ENCODE measurements around the gene WWOX. TPM values are rescaled to one million over a fixed set of nuclear protein-coding genes. Genes with fewer than 3 reads are reported as not detected.

WWOX gene
- total and polyA plus RNA-seq, 2 of the 8 experiments (the other 6 are each of a cell fraction or from before 2014, with no cell fraction given), result 5.4 to 16.7 TPM

DNA sequence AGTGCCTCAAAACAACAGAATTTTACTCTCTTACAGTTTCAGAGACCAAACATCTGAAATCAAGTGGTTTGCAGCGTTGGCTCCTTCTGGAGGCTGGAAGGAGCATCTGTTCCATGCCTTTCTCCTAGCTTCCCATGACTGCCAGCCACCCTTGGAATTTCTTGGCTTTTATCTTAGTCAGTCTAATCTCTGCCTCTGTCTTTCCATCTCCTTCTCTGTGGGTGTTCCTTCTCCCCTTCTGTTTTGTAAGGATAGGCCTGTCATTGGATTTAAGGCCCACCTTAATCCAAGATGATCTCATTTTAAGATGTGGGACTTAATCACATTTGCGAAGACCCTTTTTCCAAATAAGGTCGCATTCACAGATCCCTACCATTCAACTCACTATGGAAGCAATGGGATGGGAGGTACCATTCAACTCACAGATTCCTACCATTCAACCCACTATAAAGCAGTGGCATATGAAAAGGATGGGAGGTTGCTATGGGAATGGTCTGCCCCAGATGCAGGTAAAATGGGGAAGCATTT, 321.8 kb downstream of the WWOX start:
- Histone ChIP-seq H3K27me3 (replicated peaks in 1 of 4; ENCODE audit: control insufficient read depth in 3 of 4, extremely low read depth in 1 of 4, insufficient read depth in 3 of 4, low read length in 3 of 4) (no peaks in the 10 kb centered on the region), H3K79me1 (ENCODE audit: low read depth, low read length) (no peaks in the 10 kb centered on the region), H3K27ac (ENCODE audit: low read depth, low read length) (no peak overlapping the region), H2BK15ac (ENCODE audit: low read length) (no peak overlapping the region), H3K9me3 (ENCODE audit: insufficient read depth in 2 of 2, low read depth in 1 of 2, low read length in 1 of 2) (no peaks in the 10 kb centered on the region), H4K8ac (ENCODE audit: extremely low read depth, insufficient read depth, low read length) (no peak overlapping the region), H3K14ac (ENCODE audit: insufficient read length) (no peak overlapping the region), H3K4me3 (ENCODE audit: extremely low read depth in 1 of 4, insufficient read depth in 2 of 4, low read depth in 3 of 4, low read length in 4 of 4) (no peak overlapping the region), H3K36me3 (ENCODE audit: control insufficient read depth in 2 of 4, insufficient read depth in 4 of 4, low read length in 3 of 4) (no peaks in the 10 kb centered on the region), H3K56ac (replicated peaks; ENCODE audit: insufficient read length, low read depth, low read length) (no peak overlapping the region), H3K18ac (ENCODE audit: extremely low read depth, low read length) (no peak overlapping the region), H3K9ac (replicated peaks in 1 of 4; ENCODE audit: extremely low read depth in 1 of 4, low read depth in 3 of 4, low read length in 3 of 4) (no peak overlapping the region), H2AK5ac (ENCODE audit: low read depth, low read length) (no peak overlapping the region), H4K20me1 (replicated peaks in 1 of 2; ENCODE audit: control insufficient read depth in 1 of 2, insufficient read depth in 2 of 2, low read length in 2 of 2) (no peaks in the 10 kb centered on the region), H4K91ac (replicated peaks; ENCODE audit: insufficient read length, low read length) (no peak overlapping the region), H3K23me2 (ENCODE audit: low read depth, low read length) (no peaks in the 10 kb centered on the region), H3K4me1 (replicated peaks in 1 of 4; ENCODE audit: control insufficient read depth in 3 of 4, insufficient read depth in 4 of 4, low read length in 3 of 4) (no peaks in the 10 kb centered on the region; a peak in 1 of 7 replicates), H2BK5ac (ENCODE audit: low read depth, low read length) (no peak overlapping the region), H3K4ac (replicated peaks; ENCODE audit: insufficient read length, low read depth, low read length) (no peak overlapping the region), H4K5ac (ENCODE audit: insufficient read length, low read depth, low read length) (no peak overlapping the region), H2BK12ac (ENCODE audit: low read depth, low read length) (no peak overlapping the region), H3K23ac (ENCODE audit: insufficient read length) (no peak overlapping the region), H3K4me2 (ENCODE audit: insufficient read depth in 1 of 2, low read depth in 2 of 2, low read length in 2 of 2) (0 out of 4 replicates have a peak overlapping the region, but pooled peaks of 1 of the 2 experiments have one; percentile 1), H2BK20ac (ENCODE audit: low read length) (no peak overlapping the region), H2BK120ac (replicated peaks; ENCODE audit: low read depth, low read length) (no peak overlapping the region), H3K79me2 (ENCODE audit: control insufficient read depth in 1 of 2, insufficient read depth in 2 of 2, low read length in 2 of 2) (no peaks in the 10 kb centered on the region), H2AFZ (ENCODE audit: low read length) (no peak overlapping the region; the same call in 1 of the 2 replicates)
- TF ChIP-seq JUND (IDR thresholded peaks at IDR 0.05; ENCODE audit: low read length) (0 out of 2 replicates have a peak, but pooled peaks have one; percentile 37), TEAD4 (IDR thresholded peaks at IDR 0.05; ENCODE audit: low read depth, low read length) (0 out of 2 replicates have a peak, but pooled peaks have one; percentile 5), FOSL1 (IDR thresholded peaks at IDR 0.05; ENCODE audit: insufficient read depth, low read depth, low read length) (no peak), SRF (IDR thresholded peaks at IDR 0.05; ENCODE audit: low read depth, low read length) (peak; percentile 81; the same call in 1 of the 2 replicates), TBP (IDR thresholded peaks at IDR 0.05; ENCODE audit: low read depth, low read length) (no peak), SIX5 (IDR thresholded peaks at IDR 0.05; ENCODE audit: low read depth, low read length) (no peak), RAD21 (IDR thresholded peaks at IDR 0.05 in 1 of 2, conservative IDR thresholded peaks at IDR 0.05 in 1 of 2; ENCODE audit: low read depth in 2 of 2, low read length in 2 of 2) (peak; percentile 23 to 26; a peak in 2 of 4 replicates), EP300 (IDR thresholded peaks at IDR 0.05; ENCODE audit: borderline replicate concordance in 1 of 2, low read depth in 2 of 2, low read length in 2 of 2) (peak in 1 of 2 experiments; percentile 41; a peak in 1 of 3 replicates)
- TF ChIP-seq, protein P1, sequence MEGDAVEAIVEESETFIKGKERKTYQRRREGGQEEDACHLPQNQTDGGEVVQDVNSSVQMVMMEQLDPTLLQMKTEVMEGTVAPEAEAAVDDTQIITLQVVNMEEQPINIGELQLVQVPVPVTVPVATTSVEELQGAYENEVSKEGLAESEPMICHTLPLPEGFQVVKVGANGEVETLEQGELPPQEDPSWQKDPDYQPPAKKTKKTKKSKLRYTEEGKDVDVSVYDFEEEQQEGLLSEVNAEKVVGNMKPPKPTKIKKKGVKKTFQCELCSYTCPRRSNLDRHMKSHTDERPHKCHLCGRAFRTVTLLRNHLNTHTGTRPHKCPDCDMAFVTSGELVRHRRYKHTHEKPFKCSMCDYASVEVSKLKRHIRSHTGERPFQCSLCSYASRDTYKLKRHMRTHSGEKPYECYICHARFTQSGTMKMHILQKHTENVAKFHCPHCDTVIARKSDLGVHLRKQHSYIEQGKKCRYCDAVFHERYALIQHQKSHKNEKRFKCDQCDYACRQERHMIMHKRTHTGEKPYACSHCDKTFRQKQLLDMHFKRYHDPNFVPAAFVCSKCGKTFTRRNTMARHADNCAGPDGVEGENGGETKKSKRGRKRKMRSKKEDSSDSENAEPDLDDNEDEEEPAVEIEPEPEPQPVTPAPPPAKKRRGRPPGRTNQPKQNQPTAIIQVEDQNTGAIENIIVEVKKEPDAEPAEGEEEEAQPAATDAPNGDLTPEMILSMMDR (IDR thresholded peaks at IDR 0.05; ENCODE audit: control extremely low read depth in 1 of 3, insufficient read depth in 1 of 3, low read depth in 1 of 3, low read length in 3 of 3), result peak in 2 of 3 experiments; percentile 2 to 28; a peak in 2 of 4 replicates
- ChIA-PET CTCF (ENCODE audit: partially characterized antibody) (interaction anchor here (0.8 to 1.4 kb wide), 2 partner anchors 15 to 22 kb away, joined by 3 read pairs; no protein-coding TSS in a partner anchor), POLR2A (ENCODE audit: partially characterized antibody) (no interaction called here)
- WGBS, 2 experiments (ENCODE audit: extremely low coverage in 1 of 2, insufficient coverage in 1 of 2, insufficient read length in 1 of 2, insufficient replicate concordance in 2 of 2, low coverage in 1 of 2, low lambda C conversion rate in 2 of 2, missing lambda C conversion rate in 1 of 2), result 66% methylated on average over 3 of the region's 3 CpGs; no CpG with 5 or more reads in 1 of the 2 experiments
- DNase-seq (ENCODE audit: low read depth in 1 of 2, low spot score in 2 of 2) (peak in 1 of 2 experiments; percentile 23), FAIRE-seq (peak; percentile 89)

Measured in H1 (cell line).